KOPT-K1 (cell line): ENCODE results near the gene IRAK3.
"Not testable (repeated sequence)": the region's sequence is repeated elsewhere in the genome, so short reads cannot be mapped to it uniquely, and the experiment has no call there.

ENCODE experiments used
- H3K27ac ChIP-seq: fragments of 200-600 bp; sonication (generic); 2 replicates; pipeline ENCODE4 v1.5.1; 2016; ENCODE audit warnings: antibody characterized with exemption, mild to moderate bottlenecking, low read depth, low read length; ENCODE audit not compliant: poor library complexity, severe bottlenecking
- H3K36me3 ChIP-seq: fragments of 200-600 bp; sonication (generic); 2 replicates; pipeline ENCODE4 v1.5.1; 2017; ENCODE audit warnings: antibody characterized with exemption, mild to moderate bottlenecking, low read length, moderate library complexity; ENCODE audit not compliant: insufficient read depth
- H3K9me3 ChIP-seq: fragments of 200-600 bp; sonication (generic); 2 replicates; pipeline ENCODE4 v1.5.1; 2017; ENCODE audit warnings: antibody characterized with exemption, low read length, mild to moderate bottlenecking; ENCODE audit not compliant: insufficient read depth, poor library complexity, severe bottlenecking

The IRAK3 gene

DNA sequence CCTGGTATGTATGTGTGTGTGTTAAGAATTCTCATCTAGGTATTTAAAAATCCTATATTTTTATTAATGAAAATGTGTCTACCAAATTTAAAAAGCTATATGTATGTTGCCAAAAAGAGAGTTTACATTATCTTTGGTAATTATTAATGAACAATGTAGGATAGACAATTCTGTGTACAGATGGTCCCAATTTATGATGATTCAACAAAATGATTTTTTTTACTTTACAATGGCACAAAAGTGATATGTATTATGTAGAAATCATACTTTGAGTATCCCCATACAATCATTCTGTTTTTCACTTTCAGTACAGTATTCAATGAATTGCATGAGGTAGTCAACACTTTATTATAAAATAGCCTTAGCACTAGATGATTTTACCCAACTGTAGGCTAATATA is 39.4 kb downstream of the IRAK3 start:
- no peaks in the 10 kb centered on the region for H3K36me3 ChIP-seq
- no peak overlapping the region for H3K27ac ChIP-seq
- H3K9me3 ChIP-seq, result no peaks in the 10 kb centered on the region

DNA sequence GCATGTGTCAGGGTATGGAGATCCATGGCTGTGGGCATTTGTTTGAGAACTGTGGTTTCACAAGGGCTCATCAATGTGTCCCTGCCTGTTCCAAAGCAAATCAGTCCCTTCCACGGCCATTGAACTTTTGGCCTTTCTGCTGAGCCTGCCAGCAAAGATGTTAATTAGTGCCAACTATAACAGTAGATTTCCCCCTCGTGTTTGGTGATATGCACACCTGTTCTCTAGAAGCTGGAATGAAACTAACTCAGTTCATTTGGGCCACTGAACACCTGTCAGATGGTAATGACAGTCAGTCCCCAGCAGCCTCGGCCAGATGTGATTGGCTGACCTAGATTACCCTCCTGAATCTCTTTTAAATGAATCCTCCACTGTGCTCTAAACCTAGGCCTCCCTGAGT is 43.2 kb downstream of the IRAK3 start:
- Histone ChIP-seq H3K27ac (no peak overlapping the region), H3K9me3 (no peaks in the 10 kb centered on the region), H3K36me3 (no peaks in the 10 kb centered on the region)

DNA sequence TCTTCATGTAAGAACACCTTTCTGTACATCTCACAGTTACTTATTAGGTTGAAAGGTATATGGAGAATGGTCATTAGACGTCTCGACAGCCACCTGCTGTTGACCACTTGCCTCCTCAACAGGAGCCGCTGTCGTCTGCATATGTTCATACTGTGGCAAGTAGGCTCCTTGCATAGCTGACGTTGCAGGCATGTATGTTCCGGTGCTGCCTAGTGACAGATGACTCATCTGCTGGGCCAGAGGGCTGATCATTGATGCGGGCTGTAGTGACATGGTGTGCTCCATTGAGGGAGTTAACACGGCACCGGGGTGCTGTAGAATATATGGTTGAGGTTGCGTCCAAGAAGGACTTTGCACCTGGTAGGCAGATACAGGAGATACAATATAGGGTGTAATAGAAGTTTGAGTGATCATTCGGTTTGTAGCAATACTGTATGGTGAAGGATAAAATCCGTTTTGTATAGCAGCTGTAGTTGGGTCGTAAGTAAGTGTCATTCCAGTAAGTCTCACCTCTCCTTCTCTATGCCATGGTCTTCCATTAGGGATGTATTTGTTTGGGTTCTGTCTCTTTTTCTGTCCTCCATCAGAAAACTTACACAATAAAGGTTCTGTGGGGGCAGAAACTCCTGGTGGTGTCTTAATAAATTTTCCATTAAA is 45.2 kb downstream of the IRAK3 start:
- not testable (repeated sequence) for H3K36me3 ChIP-seq, H3K27ac ChIP-seq, H3K9me3 ChIP-seq

DNA sequence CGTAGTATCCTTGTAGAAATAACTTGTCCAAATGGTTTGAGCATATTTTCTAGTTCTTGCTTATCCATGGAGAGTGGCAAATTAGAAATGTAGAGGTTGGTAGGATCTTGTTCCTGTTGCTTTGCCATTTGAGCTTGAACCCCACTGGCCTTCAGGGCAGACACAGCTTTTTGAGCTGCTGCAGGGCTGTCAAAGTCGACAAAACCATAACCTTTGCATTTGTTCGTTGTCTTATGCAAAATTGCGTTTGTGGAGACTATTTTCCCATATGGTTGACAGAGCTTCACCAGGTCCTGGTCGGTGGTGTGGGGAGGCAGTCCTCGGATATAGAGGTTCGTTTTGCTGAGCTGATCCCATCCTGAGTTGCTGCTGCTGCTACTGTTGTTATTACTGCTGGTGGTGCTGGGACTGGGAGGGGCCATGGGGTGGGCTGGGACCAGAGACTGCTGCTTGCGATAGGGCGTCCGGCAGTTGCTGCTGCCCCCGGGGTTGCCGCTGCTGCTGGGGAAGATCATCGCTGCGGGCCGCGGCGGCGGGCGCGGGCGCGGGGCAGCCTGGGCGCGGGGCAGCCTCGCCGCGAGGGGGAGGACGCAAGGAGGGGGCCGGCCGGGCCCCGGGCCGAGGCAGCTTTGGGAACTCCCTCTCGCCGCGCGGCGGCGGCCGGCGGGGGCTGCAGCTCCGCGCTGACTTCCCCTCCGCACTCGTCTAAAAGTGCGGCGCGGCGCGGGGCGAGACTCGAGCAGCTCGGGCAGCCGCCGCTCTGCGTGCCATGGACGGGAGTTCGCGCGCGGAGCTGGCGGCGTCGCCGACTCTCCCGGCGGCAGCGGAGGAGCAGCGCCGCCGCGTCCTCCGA is 46.0 kb downstream of the IRAK3 start:
- H3K27ac ChIP-seq, H3K36me3 ChIP-seq, H3K9me3 ChIP-seq: not testable (repeated sequence)

DNA sequence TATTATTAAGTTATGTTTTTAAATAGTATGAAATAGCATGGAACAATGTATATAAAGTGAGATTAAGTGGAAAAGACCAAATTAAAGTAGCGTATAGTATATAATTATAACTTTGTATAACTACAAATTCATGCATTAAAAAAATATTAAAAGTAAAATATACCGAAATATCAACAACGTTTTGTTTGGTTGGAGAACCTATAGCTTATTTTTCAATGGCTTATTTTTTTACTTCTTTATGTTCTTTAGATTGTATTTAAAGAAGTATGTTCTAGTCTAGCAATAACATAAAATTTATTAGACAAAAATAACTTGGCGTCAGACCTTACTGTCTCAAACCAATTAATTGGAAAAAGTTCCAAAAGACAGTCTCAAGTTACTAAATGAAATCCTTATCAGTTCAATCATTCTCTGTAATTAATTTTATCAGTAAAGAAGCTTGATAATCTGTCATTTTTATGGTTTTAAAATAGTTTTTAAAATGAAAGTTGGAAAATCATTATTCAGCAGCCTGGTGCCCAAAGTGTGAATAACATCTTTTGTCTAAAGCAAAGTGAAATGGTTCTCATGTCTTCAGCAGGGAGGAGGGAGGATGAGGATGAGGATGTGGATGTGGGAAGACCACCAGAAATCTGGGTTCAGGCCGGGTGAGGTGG is 46.7 kb downstream of the IRAK3 start:
- H3K36me3 ChIP-seq, result no peaks in the 10 kb centered on the region
- H3K27ac ChIP-seq, result no peak overlapping the region
- no peaks in the 10 kb centered on the region for H3K9me3 ChIP-seq

DNA sequence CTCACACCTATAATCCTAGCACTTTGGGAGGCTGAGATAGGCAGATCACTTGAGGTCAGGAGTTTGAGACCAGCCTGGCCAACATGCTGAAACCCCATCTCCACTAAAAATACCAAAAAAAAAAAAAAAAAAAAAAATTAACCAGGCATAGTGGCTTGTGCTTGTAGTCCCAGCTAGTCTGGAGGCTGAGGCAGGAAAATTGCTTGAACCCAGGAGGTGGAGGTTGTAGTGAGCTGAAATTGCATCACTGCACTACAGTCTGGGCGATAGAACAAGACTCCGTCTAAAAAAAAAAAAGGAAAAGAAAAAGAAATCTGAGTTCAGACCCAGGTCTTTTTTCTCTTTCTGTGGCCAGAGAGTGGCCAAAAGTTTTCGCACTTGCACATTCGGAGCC is 47.3 kb downstream of the IRAK3 start:
- H3K27ac ChIP-seq, H3K9me3 ChIP-seq, H3K36me3 ChIP-seq: not testable (repeated sequence)

DNA sequence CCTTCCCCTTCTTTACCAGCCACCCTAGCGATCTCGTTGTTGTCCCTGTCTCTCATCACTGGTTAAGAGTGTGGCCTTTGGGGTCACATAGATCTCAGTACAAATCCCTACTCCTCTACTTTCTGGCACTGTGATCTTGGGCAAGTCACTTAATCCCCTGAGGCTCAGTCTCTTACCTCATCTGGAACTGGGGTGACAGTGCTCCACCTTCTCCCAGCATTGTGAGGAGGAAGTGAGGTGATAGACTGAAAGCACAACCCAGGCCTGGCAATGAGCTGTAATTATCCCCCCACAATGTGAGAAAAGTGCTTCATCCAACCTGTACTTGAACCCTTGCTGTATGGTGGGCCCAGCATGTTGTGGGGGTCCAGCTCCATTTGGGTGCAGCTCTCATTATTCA is 48.0 kb downstream of the IRAK3 start:
- no peaks in the 10 kb centered on the region for H3K9me3 ChIP-seq
- H3K27ac ChIP-seq, result no peak overlapping the region
- no peaks in the 10 kb centered on the region for H3K36me3 ChIP-seq

DNA sequence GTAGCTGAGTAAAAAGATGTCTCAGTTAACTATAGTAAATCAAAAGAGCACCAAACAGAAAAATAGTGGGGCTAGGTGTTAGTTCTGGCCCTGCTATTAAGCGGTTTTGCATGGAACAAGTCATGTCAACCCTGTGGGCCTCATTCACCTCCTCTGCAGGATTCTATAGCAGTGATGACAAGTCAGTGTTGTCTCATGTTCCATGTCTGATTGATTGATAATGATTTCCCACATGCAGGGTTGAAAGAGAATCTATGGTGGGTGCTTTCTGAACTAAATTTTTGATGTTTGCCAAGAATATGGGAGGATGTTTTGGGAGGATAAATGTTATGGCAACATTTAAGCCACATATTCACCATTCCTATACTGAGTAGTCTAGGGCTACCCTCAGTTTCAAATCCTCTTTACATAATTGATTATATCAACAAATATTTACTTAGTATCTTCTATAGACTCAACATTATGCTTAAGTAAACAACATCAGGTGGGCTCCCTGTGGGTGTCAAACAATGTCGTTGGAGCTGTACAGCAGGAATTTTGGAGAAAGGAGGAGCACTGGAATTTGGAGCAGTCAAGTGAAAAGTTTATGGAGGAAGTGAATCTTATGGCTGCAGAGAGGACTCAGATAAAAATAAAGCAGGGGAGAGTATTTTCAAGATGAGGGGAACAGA is 48.6 kb downstream of the IRAK3 start:
- no peak overlapping the region for H3K27ac ChIP-seq
- no peaks in the 10 kb centered on the region for H3K9me3 ChIP-seq
- no peaks in the 10 kb centered on the region for H3K36me3 ChIP-seq

DNA sequence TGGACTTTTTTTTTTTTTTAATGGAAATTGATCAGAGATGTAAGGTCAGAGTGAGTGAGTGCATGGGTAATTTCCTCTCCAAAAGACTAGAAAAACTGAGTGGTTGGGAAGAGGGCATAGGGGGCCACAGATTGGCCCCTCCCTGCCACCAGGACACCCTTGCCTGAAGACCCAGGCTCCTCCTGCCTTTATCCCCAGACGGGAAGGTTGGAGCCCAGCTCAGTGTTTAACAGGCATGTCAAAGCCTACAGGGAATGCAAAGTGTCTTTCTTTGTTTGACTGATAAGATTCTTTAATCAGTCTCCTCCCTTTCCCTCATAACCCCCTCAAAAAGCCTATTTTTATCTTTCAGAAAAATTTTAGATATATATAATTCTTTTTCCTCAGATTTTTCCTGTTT is 50.3 kb downstream of the IRAK3 start:
- no peak overlapping the region for H3K27ac ChIP-seq
- no peaks in the 10 kb centered on the region for H3K9me3 ChIP-seq

DNA sequence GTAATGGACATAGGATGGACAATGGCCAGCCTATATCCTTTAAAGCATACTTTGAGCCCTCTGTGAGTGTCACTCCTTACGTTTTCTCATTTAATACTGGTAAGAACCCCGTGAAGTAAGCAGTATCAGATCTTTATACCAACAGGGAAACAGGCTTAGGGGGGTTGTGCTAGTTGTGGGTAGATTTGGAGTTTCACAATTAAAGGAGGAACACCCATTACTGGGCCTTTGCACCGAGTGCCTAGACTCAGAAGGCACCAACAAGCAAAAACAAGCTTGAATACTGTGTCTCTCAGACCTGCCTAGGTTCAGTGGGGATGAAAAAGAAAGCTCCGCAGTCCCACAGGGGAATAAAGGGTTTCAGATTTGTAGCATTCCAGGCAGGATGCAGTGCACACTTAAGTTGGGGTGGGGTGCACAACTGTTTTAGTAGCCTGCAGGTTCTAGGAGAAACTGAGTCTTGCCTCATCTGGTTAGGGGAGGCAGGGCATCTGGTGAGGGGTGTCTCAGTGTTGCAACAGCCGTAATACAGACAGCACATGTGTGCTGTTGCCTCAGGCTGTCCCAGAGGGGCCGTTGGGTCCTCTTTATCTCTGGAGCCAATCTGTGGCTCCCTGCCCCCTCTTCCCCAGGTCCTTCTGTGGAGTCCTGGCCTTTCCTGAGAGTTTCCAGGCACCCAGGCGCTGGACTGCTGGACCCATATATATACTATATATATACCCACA is 51.2 kb downstream of the IRAK3 start:
- no peaks in the 10 kb centered on the region for H3K9me3 ChIP-seq
- no peaks in the 10 kb centered on the region for H3K36me3 ChIP-seq
- no peak overlapping the region for H3K27ac ChIP-seq

More for the DNA sequence above, 50.3 kb downstream of the IRAK3 start:
- H3K36me3 ChIP-seq, result no peaks in the 10 kb centered on the region

DNA sequence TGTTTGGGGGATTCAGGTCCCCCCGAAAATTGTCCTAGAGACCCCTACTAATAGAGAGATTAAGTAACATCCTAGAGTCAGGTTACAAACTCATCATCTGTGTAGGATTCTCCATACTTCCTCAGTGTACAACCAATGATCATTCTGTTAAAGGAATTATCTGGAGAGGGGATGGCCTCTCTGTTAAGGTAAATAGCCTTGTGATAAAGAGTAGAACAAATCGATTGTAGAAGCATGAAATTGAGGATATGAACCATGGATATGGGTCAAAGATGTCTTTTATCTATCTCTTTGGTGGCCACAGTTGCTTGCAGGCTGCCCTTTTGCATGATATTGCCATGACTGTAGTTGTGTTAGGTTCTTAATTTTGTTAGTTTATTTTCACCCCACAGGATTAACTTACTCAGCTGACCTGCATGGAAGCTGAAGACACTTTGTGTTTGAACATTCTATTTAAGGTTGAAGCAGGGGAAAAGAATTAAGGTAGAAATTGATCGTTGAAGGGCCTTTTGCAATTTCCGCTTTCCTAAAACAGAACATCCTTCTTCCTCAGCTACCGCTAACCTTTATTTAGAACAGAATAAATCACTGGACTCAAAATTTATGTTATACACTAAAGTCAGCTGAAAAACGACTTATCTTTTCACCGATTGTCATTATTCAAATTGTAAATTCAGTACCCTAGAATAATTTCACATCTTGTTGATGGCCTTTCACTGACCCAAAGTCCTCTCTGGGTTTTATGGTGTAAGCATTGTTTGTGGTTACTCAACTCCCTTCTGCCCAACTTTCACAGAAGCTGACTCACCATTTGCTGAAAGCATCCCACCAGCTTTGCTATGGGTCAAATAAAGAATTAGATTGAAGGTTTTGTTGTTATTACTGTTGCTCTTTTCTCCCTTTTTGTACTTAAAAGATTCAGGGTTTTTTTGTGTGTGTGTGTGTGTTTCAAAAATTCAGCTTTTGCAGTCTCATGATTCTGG is 52.3 kb downstream of the IRAK3 start:
- Histone ChIP-seq H3K9me3 (no peaks in the 10 kb centered on the region), H3K36me3 (no peaks in the 10 kb centered on the region), H3K27ac (no peak overlapping the region)

DNA sequence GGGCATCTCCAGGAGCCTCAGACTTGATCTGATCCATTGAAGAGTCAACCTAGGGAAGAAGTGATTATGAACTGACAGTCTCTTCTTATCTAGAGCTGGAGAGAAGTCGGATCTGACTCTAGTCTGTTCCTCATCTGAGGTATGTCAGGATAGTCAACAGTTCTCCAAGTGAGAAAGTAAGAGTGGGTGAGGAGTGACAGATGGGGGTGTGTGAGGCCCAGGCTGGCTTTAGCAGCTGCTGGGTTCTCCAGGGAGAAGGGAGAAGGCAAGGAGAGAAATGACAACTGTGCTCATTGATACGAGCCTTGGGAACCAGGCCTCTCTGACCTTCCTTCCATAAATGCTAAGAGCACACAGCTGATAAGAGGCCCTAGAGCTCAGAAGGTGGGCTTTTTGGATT is 53.3 kb downstream of the IRAK3 start:
- Histone ChIP-seq H3K36me3 (no peaks in the 10 kb centered on the region), H3K27ac (no peak overlapping the region), H3K9me3 (no peaks in the 10 kb centered on the region)

DNA sequence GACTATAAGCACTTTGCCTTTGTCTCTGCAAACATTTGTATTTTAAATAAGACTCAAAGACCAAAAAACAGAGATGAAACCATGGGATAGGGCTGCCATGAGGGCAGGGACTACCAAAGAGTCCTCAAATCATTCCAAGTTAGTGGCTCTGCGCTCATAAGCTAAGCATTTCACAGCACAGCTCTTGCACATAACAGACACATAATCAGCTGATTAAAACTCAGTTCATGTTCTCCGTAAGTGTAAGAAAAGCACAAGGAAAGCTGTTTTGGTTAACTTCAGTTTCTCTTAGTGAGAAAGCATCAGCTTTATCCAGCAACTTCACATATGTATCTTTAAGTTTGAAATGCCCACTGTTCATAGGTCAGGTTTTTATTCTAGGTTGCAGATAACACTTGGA is 54.9 kb downstream of the IRAK3 start:
- Histone ChIP-seq H3K36me3 (no peaks in the 10 kb centered on the region), H3K27ac (no peak overlapping the region), H3K9me3 (no peaks in the 10 kb centered on the region)

DNA sequence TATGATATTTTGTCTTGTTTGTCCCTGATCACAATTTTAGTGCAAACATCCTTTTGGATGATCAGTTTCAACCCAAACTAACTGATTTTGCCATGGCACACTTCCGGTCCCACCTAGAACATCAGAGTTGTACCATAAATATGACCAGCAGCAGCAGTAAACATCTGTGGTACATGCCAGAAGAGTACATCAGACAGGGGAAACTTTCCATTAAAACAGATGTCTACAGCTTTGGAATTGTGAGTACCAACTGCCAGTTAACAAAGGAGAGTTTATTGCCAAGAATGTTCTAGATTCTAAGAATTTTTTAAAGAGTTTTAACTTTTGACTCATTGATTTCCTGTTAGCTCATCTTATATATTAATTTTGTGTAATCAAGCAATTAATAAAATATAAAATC is 55.4 kb downstream of the IRAK3 start:
- Histone ChIP-seq H3K9me3 (no peaks in the 10 kb centered on the region), H3K27ac (no peak overlapping the region), H3K36me3 (no peaks in the 10 kb centered on the region)
